ENCODE data around the gene PRR18.

PRR18 gene

DNA sequence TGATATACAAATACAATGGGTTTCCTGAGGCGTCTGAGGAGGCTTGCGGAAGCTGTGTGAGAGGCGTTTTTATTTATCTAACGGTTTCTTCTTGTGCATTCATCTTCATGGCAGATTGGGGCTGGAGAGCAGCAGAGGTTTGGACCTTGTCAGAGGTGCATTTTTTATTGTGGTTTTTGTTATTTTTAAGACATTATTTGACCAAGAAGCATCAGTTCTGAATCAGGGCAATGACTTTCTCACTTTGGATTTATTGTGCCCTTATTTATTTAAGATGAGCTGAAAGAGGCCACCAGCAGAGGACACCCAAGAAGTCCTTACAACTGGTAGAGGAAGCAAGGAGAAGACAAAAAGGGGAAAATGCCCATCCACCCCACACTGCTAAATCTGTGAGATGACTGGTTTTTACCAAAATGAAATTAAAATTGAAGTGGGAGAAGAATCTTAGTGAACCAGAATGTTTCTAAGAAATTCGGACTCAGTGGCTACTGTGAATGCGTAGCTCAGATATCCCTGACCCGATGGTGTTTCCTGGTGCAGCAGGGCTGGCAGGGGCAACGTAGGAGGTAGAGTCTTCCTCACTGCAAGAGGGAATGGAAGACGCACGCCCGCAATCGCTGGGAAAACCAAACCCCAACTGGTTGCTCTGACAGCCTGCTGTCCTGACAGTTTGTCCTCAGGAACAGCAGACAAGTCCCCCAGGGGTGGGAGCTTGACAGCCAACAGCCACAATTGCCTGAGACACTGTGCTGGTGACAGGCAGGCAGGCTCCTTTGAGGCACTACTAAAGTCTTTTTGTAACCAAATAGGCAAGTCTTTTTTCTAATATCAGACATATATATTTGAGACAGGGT lies 14.2 kb downstream of the PRR18 start:
- DNase-seq (ENCODE audit: low read depth in 2 of 2), result no peak
- no peak overlapping the region for H3K4me3 ChIP-seq (replicated peaks in 1 of 2; ENCODE audit: low read depth in 2 of 2, low read length in 2 of 2)
- TF ChIP-seq, protein P1, sequence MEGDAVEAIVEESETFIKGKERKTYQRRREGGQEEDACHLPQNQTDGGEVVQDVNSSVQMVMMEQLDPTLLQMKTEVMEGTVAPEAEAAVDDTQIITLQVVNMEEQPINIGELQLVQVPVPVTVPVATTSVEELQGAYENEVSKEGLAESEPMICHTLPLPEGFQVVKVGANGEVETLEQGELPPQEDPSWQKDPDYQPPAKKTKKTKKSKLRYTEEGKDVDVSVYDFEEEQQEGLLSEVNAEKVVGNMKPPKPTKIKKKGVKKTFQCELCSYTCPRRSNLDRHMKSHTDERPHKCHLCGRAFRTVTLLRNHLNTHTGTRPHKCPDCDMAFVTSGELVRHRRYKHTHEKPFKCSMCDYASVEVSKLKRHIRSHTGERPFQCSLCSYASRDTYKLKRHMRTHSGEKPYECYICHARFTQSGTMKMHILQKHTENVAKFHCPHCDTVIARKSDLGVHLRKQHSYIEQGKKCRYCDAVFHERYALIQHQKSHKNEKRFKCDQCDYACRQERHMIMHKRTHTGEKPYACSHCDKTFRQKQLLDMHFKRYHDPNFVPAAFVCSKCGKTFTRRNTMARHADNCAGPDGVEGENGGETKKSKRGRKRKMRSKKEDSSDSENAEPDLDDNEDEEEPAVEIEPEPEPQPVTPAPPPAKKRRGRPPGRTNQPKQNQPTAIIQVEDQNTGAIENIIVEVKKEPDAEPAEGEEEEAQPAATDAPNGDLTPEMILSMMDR (IDR thresholded peaks at IDR 0.05; ENCODE audit: low read depth, low read length), result no peak

GRCh38 chr6:166289207-166290060 lies 18.8 kb downstream of the PRR18 start:
- TF ChIP-seq, protein P1 (IDR thresholded peaks at IDR 0.05; ENCODE audit: low read depth, low read length), result no peak
- no peak overlapping the region for H3K4me3 ChIP-seq (replicated peaks in 1 of 2; ENCODE audit: low read depth in 2 of 2, low read length in 2 of 2)
- DNase-seq (ENCODE audit: low read depth in 2 of 2), result no peak

GRCh38 chr6:166286839-166287271 lies 21.3 kb downstream of the PRR18 start:
- TF ChIP-seq, protein P1 (IDR thresholded peaks at IDR 0.05; ENCODE audit: low read depth, low read length), result no peak
- H3K4me3 ChIP-seq (replicated peaks in 1 of 2; ENCODE audit: low read depth in 2 of 2, low read length in 2 of 2), result no peak overlapping the region
- no peak for DNase-seq (ENCODE audit: low read depth in 2 of 2)

DNA sequence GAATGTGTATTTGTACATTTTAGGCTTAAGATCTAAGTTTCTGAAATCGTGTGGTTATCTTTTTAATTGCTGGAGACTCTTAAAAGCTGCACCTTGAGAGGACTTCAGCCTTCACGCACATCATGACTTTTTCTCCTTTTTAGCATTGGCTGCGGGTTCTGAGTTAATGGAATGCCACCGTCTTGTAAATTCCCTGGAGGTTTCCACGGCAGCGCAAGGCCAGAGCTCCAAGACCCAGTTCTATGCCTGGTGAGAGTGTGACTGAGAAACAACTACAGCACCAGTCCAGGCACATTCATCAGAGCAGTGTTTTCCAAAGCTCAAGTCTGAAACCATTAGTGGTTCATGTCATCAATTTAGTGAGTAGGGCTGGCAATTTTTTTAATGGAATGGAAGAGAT lies 23.0 kb downstream of the PRR18 start:
- TF ChIP-seq, protein P1 (IDR thresholded peaks at IDR 0.05; ENCODE audit: low read depth, low read length), result no peak
- H3K4me3 ChIP-seq (replicated peaks in 1 of 2; ENCODE audit: low read depth in 2 of 2, low read length in 2 of 2), result no peak overlapping the region
- DNase-seq (ENCODE audit: low read depth in 2 of 2), result no peak

DNA sequence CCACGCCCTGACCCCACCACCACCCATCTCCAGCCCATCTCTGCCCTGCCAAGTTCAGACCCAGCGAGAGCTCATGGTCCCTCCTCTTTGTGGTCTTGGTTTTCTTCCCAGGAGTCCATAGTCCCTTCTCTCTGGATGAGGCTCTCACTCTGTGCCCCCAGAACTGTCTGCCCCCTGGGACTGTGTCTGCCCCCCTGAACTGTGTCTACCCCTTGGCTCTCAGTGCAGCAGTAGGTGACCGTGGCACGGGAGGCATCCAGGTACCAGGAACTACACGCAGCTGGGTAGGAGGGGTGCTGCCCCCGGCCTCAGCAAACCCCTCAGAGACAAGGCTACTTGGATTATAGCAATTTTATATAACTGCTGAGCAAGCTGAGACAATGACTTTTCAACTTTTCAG lies 23.6 kb downstream of the PRR18 start:
- DNase-seq (ENCODE audit: low read depth in 2 of 2), result no peak

GRCh38 chr6:166282394-166283032 lies 25.7 kb downstream of the PRR18 start:
- TF ChIP-seq, protein P1 (IDR thresholded peaks at IDR 0.05; ENCODE audit: low read depth, low read length), result no peak
- H3K4me3 ChIP-seq (replicated peaks in 1 of 2; ENCODE audit: low read depth in 2 of 2, low read length in 2 of 2), result no peak overlapping the region
- DNase-seq (ENCODE audit: low read depth in 2 of 2), result no peak

More for the DNA sequence above, 23.6 kb downstream of the PRR18 start:
- TF ChIP-seq, protein P1 (IDR thresholded peaks at IDR 0.05; ENCODE audit: low read depth, low read length), result no peak
- no peak overlapping the region for H3K4me3 ChIP-seq (replicated peaks in 1 of 2; ENCODE audit: low read depth in 2 of 2, low read length in 2 of 2)
